Endothelial cell of umbilical vein (primary cell): ENCODE data around the gene IFT27. TPM values are rescaled to one million over a fixed set of nuclear protein-coding genes. Genes with fewer than 3 reads are reported as not detected.

ENCODE experiments used
- BruUV-seq: library from RNA; stranded (reverse); fragments of 400-500 nt; replicated peaks from 2 replicates; lab custom pipeline; 2021; lab: Mats Ljungman, UMichigan
- CTCF ChIA-PET: fragments of 300-600, 350-600 bp; sonication (Branson Sonifier 250); formaldehyde crosslinking; loops from one replicate; lab custom pipeline; 2021; ENCODE audit warnings: antibody characterized with exemption, inconsistent platforms; lab: Charles Lee
- POLR2A ChIA-PET: fragments of 300-600, 350-600 bp; sonication (Branson Sonifier 250); formaldehyde crosslinking; loops from one replicate; lab custom pipeline; 2021; ENCODE audit warnings: antibody characterized with exemption, inconsistent platforms; lab: Charles Lee
- DNase-seq: peaks from one replicate; pipeline ENCODE4 v3.0.0-alpha.2; 2011; ENCODE audit warnings: low read depth, low spot score
- FAIRE-seq: peaks from 2 replicates; lab custom pipeline; 2011; peaks lifted over from hg19 to GRCh38; lab: Jason Lieb, UNC
- H2AFZ ChIP-seq: 2 replicates; pipeline ENCODE4 v1.6.0; 2012; ENCODE audit warnings: low read depth, low read length, control low read depth, inconsistent platforms
- H3K27ac ChIP-seq: 2 replicates; pipeline ENCODE4 v1.5.1; 2011; ENCODE audit warnings: low read depth, mild to moderate bottlenecking, control low read depth, low read length, moderate library complexity; ENCODE audit not compliant: insufficient read depth
- H3K27me3 ChIP-seq, 2 experiments: 2 replicates each; pipeline versions ENCODE4 v1.6.0 to v1.6.1; 2011; ENCODE audit warnings: low read length in 2 of 2, mixed read lengths in 1 of 2; ENCODE audit not compliant: control insufficient read depth in 2 of 2, insufficient read depth in 2 of 2
- H3K36me3 ChIP-seq, 2 experiments: 2 replicates in 1 of 2; 3 replicates in 1 of 2; pipeline ENCODE4 v1.5.1; 2011; ENCODE audit warnings: low read length in 2 of 2, mild to moderate bottlenecking in 1 of 2, moderate library complexity in 1 of 2; ENCODE audit not compliant: control insufficient read depth in 2 of 2, insufficient read depth in 2 of 2; ENCODE audit errors: extremely low read depth in 1 of 2
- H3K4me1 ChIP-seq: 3 replicates; pipeline ENCODE4 v1.5.1; 2011; ENCODE audit warnings: mild to moderate bottlenecking, low read length; ENCODE audit not compliant: control insufficient read depth, insufficient read depth; ENCODE audit errors: extremely low read depth
- H3K4me2 ChIP-seq: 2 replicates; pipeline ENCODE4 v1.6.1; 2011; ENCODE audit warnings: low read length, control low read depth, mixed read lengths; ENCODE audit not compliant: insufficient read depth
- H3K4me3 ChIP-seq, 3 experiments: fragments of 200-600 bp in 1 of 3; sonication (generic), shearing (Covaris generic) in 1 of 3; replicated peaks in 1 of 3; 2 replicates each; pipeline ENCODE4 v1.5.1; 2011 to 2016; ENCODE audit warnings: control low read depth in 3 of 3, low read length in 3 of 3, mild to moderate bottlenecking in 2 of 3, inconsistent platforms in 1 of 3, low read depth in 1 of 3, moderate library complexity in 1 of 3; ENCODE audit not compliant: insufficient read depth in 1 of 3
- H3K79me2 ChIP-seq: 2 replicates; pipeline ENCODE4 v1.6.0; 2012; ENCODE audit warnings: low read length, inconsistent platforms; ENCODE audit not compliant: control insufficient read depth, insufficient read depth
- H3K9ac ChIP-seq: replicated peaks from 2 replicates; pipeline ENCODE3; 2011; ENCODE audit warnings: low read length, control low read depth; ENCODE audit not compliant: insufficient read depth; ENCODE audit errors: extremely low read depth
- H3K9me1 ChIP-seq: replicated peaks from 3 replicates; pipeline ENCODE4 v1.6.0; 2011; ENCODE audit warnings: mild to moderate bottlenecking, low read length; ENCODE audit not compliant: control insufficient read depth, insufficient read depth; ENCODE audit errors: extremely low read depth
- H3K9me3 ChIP-seq: replicated peaks from 2 replicates; pipeline ENCODE4 v1.5.1; 2012; ENCODE audit warnings: low read length, inconsistent platforms; ENCODE audit not compliant: control insufficient read depth, insufficient read depth
- H4K20me1 ChIP-seq: replicated peaks from 2 replicates; pipeline ENCODE3; 2011; ENCODE audit warnings: mild to moderate bottlenecking, low read length; ENCODE audit not compliant: control insufficient read depth, insufficient read depth; ENCODE audit errors: extremely low read depth
- CTCF ChIP-seq, 2 donors: IDR thresholded peaks; 1 replicate in 1 of 2; 2 replicates in 1 of 2; pipeline ENCODE4 v1.5.1; 2011; ENCODE audit warnings: low read length in 2 of 2, mild to moderate bottlenecking in 2 of 2, moderate library complexity in 2 of 2, control low read depth in 1 of 2, inconsistent platforms in 1 of 2, low read depth in 1 of 2; ENCODE audit not compliant: insufficient read depth in 1 of 2; ENCODE audit errors: extremely low read depth in 1 of 2
- EZH2 ChIP-seq: IDR thresholded peaks from 2 replicates; pipeline ENCODE4 v1.6.1; 2012; ENCODE audit warnings: borderline replicate concordance, low read depth, mild to moderate bottlenecking, moderate library complexity, low read length, inconsistent platforms; ENCODE audit not compliant: severe bottlenecking
- FOS ChIP-seq: IDR thresholded peaks from 2 replicates; pipeline ENCODE4 v1.6.1; 2011; ENCODE audit warnings: mild to moderate bottlenecking, low read length, moderate library complexity, borderline replicate concordance; ENCODE audit not compliant: insufficient read depth
- GATA2 ChIP-seq: IDR thresholded peaks from 2 replicates; pipeline ENCODE4 v1.7.0; 2011; ENCODE audit warnings: low read depth, mild to moderate bottlenecking, moderate library complexity, mixed read lengths, low read length; ENCODE audit not compliant: insufficient read length, insufficient read depth
- JUN ChIP-seq: IDR thresholded peaks from 2 replicates; pipeline ENCODE4 v1.6.1; 2011; ENCODE audit warnings: borderline replicate concordance, low read depth; ENCODE audit not compliant: insufficient read length, insufficient read depth
- MAX ChIP-seq: IDR thresholded peaks from 2 replicates; pipeline ENCODE4 v1.6.1; 2011; ENCODE audit not compliant: insufficient read depth, insufficient read length
- MYC ChIP-seq: IDR thresholded peaks from one replicate; pipeline ENCODE4 v1.6.1; 2011; ENCODE audit warnings: mild to moderate bottlenecking, low read depth, low read length
- POLR2A ChIP-seq: IDR thresholded peaks from 2 replicates; pipeline ENCODE4 v1.6.1; 2012; ENCODE audit warnings: low read depth, mild to moderate bottlenecking, control low read depth, low read length
- POLR2AphosphoS5 ChIP-seq: IDR thresholded peaks from 2 replicates; pipeline ENCODE4 v1.6.1; 2012; ENCODE audit warnings: low read depth, mild to moderate bottlenecking, control low read depth, low read length, moderate library complexity; ENCODE audit not compliant: insufficient read depth
- dilution Hi-C: fragments of 300-500 bp; cut with MboI; formaldehyde crosslinking; loops from one replicate; pipeline ENCODE4 v1.15.0; 2019; ENCODE audit warnings: low sequenced_read_pairs; ENCODE audit not compliant: extremely low pct_ligation_motif_present
- intact Hi-C: fragments of 100-400 bp; cut with micrococcal nuclease; formaldehyde crosslinking; loops from one replicate; pipeline ENCODE4 v1.10.0; 2022
- polyA plus RNA-seq, 4 experiments: library from polyadenylated mRNA; depleted of rRNA in 3 of 4; stranded (reverse) in 3 of 4; unstranded in 1 of 4; fragments of >200 nt; gene quantifications; 2 replicates each; pipeline versions ENCODE4 v1.2.1 to v1.2.3, GENCODE V29; 2011 to 2012; ENCODE audit warnings: missing spikeins in 1 of 4
- total RNA-seq: library from RNA; stranded (reverse); gene quantifications from 2 replicates; pipeline ENCODE4 v1.2.3, GENCODE V29; 2021

IFT27 gene
- total and polyA plus RNA-seq, 2 donors (not counting 3 experiments of a cell fraction or from before 2014, with no cell fraction given): 29.9 to 33.7 TPM

- Histone ChIP-seq H3K4me2 (no peak overlapping the region), H3K4me3 (no peak overlapping the region), H3K79me2 (no peaks in the 10 kb centered on the region), H3K36me3 (no peaks in the 10 kb centered on the region), H3K9me1 (no peaks in the 10 kb centered on the region), H2AFZ (no peak overlapping the region), H3K27me3 (peaks cover 0 to 7% of the 10 kb centered on the region in 2 experiments), H3K9ac (no peak overlapping the region), H3K9me3 (no peaks in the 10 kb centered on the region), H3K4me1 (no peaks in the 10 kb centered on the region), H4K20me1 (no peaks in the 10 kb centered on the region), H3K27ac (no peak overlapping the region)
- no peak for TF ChIP-seq GATA2
- no peak for TF ChIP-seq FOS
- no peak for TF ChIP-seq MAX
- no peak for TF ChIP-seq POLR2AphosphoS5
- TF ChIP-seq MYC: no peak
- TF ChIP-seq CTCF (IDR thresholded peaks at IDR 0.05; ENCODE audit: extremely low read depth in 1 of 2, insufficient read depth in 1 of 2, low read depth in 1 of 2, low read length in 2 of 2): no peak
- TF ChIP-seq POLR2A: no peak
- no peak for TF ChIP-seq JUN
- TF ChIP-seq EZH2: no peak
- POLR2A ChIA-PET: no interaction called here
- CTCF ChIA-PET: interaction anchor here (1.5 kb wide), 1 partner anchor 117 kb away, joined by 3 read pairs; no protein-coding TSS in a partner anchor
- no TSS peak for BruUV-seq
- intact Hi-C loops (no loop called here), dilution Hi-C loops (no loop called here)
- FAIRE-seq (no peak), DNase-seq (no peak)
Observed at GRCh38 chr22:36739185-36739584, 36.7 kb downstream of the IFT27 start.
